ENCODE results near the gene TMEM95.

TMEM95 gene

GRCh38 chr17:7403977-7404736, 49.2 kb downstream of the TMEM95 start, which contains the start of gene TMEM256:
Gene TMEM256, minus strand, starts transcription at chr17:7404097. Its CDS starts 13 bp downstream, at chr17:7404084.
- peak within 1 kb of the TSS; percentile 69 for H3K4me3 ChIP-seq (ENCODE audit: low read depth, low read length)

DNA sequence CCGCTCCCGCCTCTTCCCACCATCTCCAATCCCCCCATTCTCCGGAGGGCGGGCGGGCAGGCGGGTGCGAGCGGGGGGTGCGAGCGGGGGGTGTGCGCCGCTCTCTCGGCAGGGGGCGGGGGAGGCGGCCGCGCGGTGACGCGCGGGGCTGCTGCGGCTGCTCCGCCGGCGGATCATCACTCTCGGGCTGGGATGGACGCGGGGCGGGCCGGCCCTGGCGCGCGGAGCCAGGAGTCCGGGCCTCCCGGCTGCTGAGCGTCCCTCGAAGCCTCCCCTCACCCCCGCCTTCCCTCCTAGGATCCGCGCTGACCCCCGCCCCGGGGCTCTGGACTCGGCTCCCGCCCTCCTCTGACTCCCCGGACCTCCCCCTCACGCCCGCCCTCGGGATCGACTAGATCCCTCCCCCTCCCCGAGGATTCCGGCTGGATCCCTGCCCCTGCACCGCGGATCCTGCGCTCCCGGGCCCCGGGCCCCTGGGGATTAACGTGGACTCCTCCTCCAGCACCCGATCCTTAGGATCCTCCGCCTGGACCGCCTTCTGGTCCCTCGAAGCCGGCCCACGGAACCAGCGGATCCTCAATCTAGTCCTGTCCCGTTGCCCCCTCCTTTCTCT, 49.9 kb downstream of the TMEM95 start:
- peak overlapping the region; percentile 69 for H3K4me3 ChIP-seq (ENCODE audit: low read depth, low read length)

DNA sequence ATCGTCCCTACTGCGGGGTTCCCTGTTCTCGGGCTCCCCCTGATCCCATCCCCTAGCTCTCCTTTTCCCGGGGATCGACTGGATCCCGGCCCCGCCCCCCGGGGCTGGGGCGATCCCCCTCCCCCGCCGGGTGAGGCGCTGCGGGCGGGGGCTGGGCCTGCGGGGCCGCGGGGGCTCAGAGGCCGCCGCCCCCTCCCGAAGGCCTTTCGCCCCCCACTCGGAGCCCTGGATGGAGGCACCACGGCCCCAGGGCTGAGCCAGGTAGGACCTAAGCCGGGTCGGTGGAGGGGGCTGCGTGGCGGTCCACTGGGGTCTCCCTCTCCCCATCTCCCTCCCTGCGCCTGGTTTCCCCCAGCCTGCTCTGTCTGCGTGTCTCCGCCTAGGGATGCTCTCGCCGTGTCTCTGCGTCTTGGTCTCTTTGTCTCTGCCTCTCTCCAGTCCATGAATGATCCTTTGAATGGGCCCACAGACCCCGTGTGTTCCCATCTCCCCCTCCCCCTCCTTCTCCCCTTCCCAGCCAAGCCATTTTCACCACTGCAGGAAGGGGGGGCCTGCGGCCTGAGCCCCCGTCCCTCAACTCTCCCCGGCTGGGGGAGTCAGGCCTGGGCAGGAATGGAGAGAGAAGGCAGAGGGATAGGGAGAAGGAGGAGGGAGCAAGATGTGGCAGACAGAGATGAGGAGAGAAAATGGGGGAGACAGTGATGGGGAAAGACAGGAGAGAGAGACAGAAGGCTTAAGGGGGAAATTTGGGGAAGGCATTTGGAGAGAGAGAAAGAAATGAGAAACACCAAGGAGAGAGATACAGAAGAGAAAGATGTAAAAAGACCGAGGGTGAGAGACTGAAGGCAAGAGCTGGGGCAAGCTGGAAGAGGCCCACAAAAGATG, 50.6 kb downstream of the TMEM95 start:
- peak overlapping the region; percentile 69 for H3K4me3 ChIP-seq (ENCODE audit: low read depth, low read length)

GRCh38 chr17:7406235-7406825, 51.4 kb downstream of the TMEM95 start:
- H3K4me3 ChIP-seq (ENCODE audit: low read depth, low read length), result peak overlapping the region; percentile 69

Measured in iPS-11a (cell line).